Sigmoid colon (tissue), 7 donors: ENCODE data around the gene UCHL3. TPM values are rescaled to one million over a fixed set of nuclear protein-coding genes. Genes with fewer than 3 reads are reported as not detected.

ENCODE experiments used
- DNase-seq: peaks from one replicate; pipeline ENCODE4 v3.0.0-alpha.2; 2019
- H3K27ac ChIP-seq, 4 donors: fragments of 200-600 bp; sonication (generic); one replicate each; pipeline ENCODE4 v1.5.1; 2016 to 2019; ENCODE audit warnings: mild to moderate bottlenecking in 1 of 4
- H3K27me3 ChIP-seq, 3 donors: fragments of 200-600 bp; sonication (generic); one replicate each; pipeline ENCODE4 v1.5.1; 2019; ENCODE audit warnings: mild to moderate bottlenecking in 1 of 3
- H3K36me3 ChIP-seq, 4 donors: fragments of 200-600 bp; sonication (generic); one replicate each; pipeline ENCODE4 v1.5.1; 2016 to 2019
- H3K4me1 ChIP-seq, 4 donors: fragments of 200-600 bp; sonication (generic); one replicate each; pipeline ENCODE4 v1.5.1; 2017 to 2019
- H3K4me3 ChIP-seq, 4 donors: fragments of 200-600 bp; sonication (generic); one replicate each; pipeline ENCODE4 v1.5.1; 2017 to 2019; ENCODE audit warnings: mild to moderate bottlenecking in 2 of 4, moderate library complexity in 1 of 4
- H3K9me3 ChIP-seq, 4 donors: fragments of 200-600 bp in 3 of 4; sonication (generic) in 3 of 4; one replicate each; pipeline versions ENCODE4 v1.5.1 to v1.6.1; 2013 to 2019
- CTCF ChIP-seq, 4 experiments: fragments of 450-650 bp in 3 of 4; fragments of 200-600 bp in 1 of 4; IDR thresholded peaks; one replicate each; pipeline ENCODE4 v1.5.1; 2016 to 2019; ENCODE audit warnings: antibody characterized with exemption in 4 of 4, mild to moderate bottlenecking in 3 of 4, moderate library complexity in 2 of 4
- EP300 ChIP-seq, 4 donors: sonication (generic); formaldehyde crosslinking; IDR thresholded peaks; one replicate each; pipeline ENCODE4 v1.6.1; 2017; ENCODE audit warnings: antibody characterized with exemption in 4 of 4
- POLR2A ChIP-seq, 2 donors: fragments of 450-650 bp; IDR thresholded peaks; one replicate each; pipeline ENCODE4 v1.6.1; 2016; ENCODE audit warnings: antibody characterized with exemption in 2 of 2, mild to moderate bottlenecking in 2 of 2, moderate library complexity in 2 of 2
- POLR2AphosphoS5 ChIP-seq, 4 donors: sonication (generic); formaldehyde crosslinking; IDR thresholded peaks; one replicate each; pipeline ENCODE4 v1.6.1; 2017; ENCODE audit warnings: antibody characterized with exemption in 4 of 4
- WGBS, 2 donors: extraction: QIAGEN DNeasy Blood & Tissue Kit; methylation state at CpG; one replicate each; pipeline ENCODE4 v1.1.7; 2013; 5-methylcytosine and 5-hydroxymethylcytosine counted together
- intact Hi-C: fragments of 100-400 bp; cut with DNase I; formaldehyde crosslinking; loops from one replicate; pipeline ENCODE4 v1.15.1; 2023
- polyA plus RNA-seq, 3 donors: library from polyadenylated mRNA; stranded (reverse); fragments of 200-250 nt; gene quantifications; one replicate each; pipeline ENCODE4 v1.2.3, GENCODE V29; 2013
- total RNA-seq, 4 donors: library from RNA; depleted of rRNA; stranded (reverse); fragments of >200 nt; gene quantifications; one replicate each; pipeline ENCODE4 v1.1.0, GENCODE V29; 2016
- donor health status: healthy with polysubstance abuse.
- donor health status: Bipolar disorder and iron deficiency.
- donor health status: healthy.

Gene UCHL3
- total RNA-seq = 10 to 100 TPM; 25.0 to 41.5 (median 32.3) TPM
- polyA plus RNA-seq = 10 to 100 TPM; 51.7 to 64.0 (median 57.1) TPM

- intact Hi-C loops = loop anchor here (1.0 to 2.0 kb wide), 3 partner anchors 11 to 177 kb away; partner anchors contain the start of gene TBC1D4
- Histone ChIP-seq H3K36me3 (no peaks in the 10 kb centered on the region), H3K4me3 (peak within 1 kb of the TSS; percentile 77 to 95 (median 85)), H3K9me3 (no peaks in the 10 kb centered on the region), H3K4me1 (peaks cover 0 to 20% (median 16%) of the 10 kb centered on the region in 4 donors), H3K27ac (peak within 1 kb of the TSS; percentile 72 to 79 (median 76)), H3K27me3 (no peaks in the 10 kb centered on the region)
- 0 to 1% methylated on average over 74 of the region's 74 CpGs for WGBS, 2 donors
- peak in 3 of 4 donors; percentile 60 to 73 (median 67) for TF ChIP-seq POLR2AphosphoS5 (IDR thresholded peaks at IDR 0.05)
- peak in 1 of 2 donors; percentile 13 for TF ChIP-seq POLR2A (IDR thresholded peaks at IDR 0.05)
- TF ChIP-seq CTCF (IDR thresholded peaks at IDR 0.05) = peak; percentile 82 to 93 (median 87)
- no peak for TF ChIP-seq EP300 (IDR thresholded peaks at IDR 0.05)
- DNase-seq = peak; percentile 97
Observed at GRCh38 chr13:75549262-75550158, at the start of gene UCHL3. TSS of gene UCHL3 (plus strand) at chr13:75549791. CDS start at chr13:75549821, 30 bp downstream.

GRCh38 chr13:75505327-75505726 lies 44.3 kb upstream of the UCHL3 start:
- DNase-seq = no peak
- intact Hi-C loops = no loop called here
- TF ChIP-seq POLR2AphosphoS5 (IDR thresholded peaks at IDR 0.05) (peak in 1 of 4 donors; percentile 26), CTCF (IDR thresholded peaks at IDR 0.05) (no peak)
- Histone ChIP-seq H3K27me3 (no peaks in the 10 kb centered on the region), H3K4me1 (no peaks in the 10 kb centered on the region), H3K36me3 (no peaks in the 10 kb centered on the region), H3K4me3 (no peak overlapping the region), H3K9me3 (no peaks in the 10 kb centered on the region), H3K27ac (no peak overlapping the region)
- 72 to 88% methylated on average over 3 of the region's 3 CpGs for WGBS, 2 donors

- 87 to 91% methylated on average over 1 of the region's 1 CpG for WGBS, 2 donors
- no peak overlapping the region for H3K27ac ChIP-seq
- H3K27me3 ChIP-seq = no peaks in the 10 kb centered on the region
- intact Hi-C loops = no loop called here
- H3K9me3 ChIP-seq = no peaks in the 10 kb centered on the region
- no peaks in the 10 kb centered on the region for H3K4me1 ChIP-seq
- H3K4me3 ChIP-seq = no peak overlapping the region
- no peak for DNase-seq
- H3K36me3 ChIP-seq = no peaks in the 10 kb centered on the region
- TF ChIP-seq POLR2AphosphoS5 (IDR thresholded peaks at IDR 0.05) = no peak
- no peak for TF ChIP-seq EP300 (IDR thresholded peaks at IDR 0.05)
- TF ChIP-seq POLR2A (IDR thresholded peaks at IDR 0.05) = no peak
- no peak for TF ChIP-seq CTCF (IDR thresholded peaks at IDR 0.05)
Observed at GRCh38 chr13:75506018-75506417, 43.6 kb upstream of the UCHL3 start.

GRCh38 chr13:75507027-75508001 lies 42.3 kb upstream of the UCHL3 start:
- intact Hi-C loops = no loop called here
- H3K27ac ChIP-seq = no peak overlapping the region
- H3K36me3 ChIP-seq = no peaks in the 10 kb centered on the region
- H3K4me3 ChIP-seq = no peak overlapping the region
- WGBS, 2 donors = 75 to 86% methylated on average over 10 of the region's 10 CpGs
- H3K27me3 ChIP-seq = no peaks in the 10 kb centered on the region
- H3K4me1 ChIP-seq = no peaks in the 10 kb centered on the region
- no peak for DNase-seq
- no peaks in the 10 kb centered on the region for H3K9me3 ChIP-seq
- TF ChIP-seq POLR2AphosphoS5 (IDR thresholded peaks at IDR 0.05) (no peak), POLR2A (IDR thresholded peaks at IDR 0.05) (no peak), CTCF (IDR thresholded peaks at IDR 0.05) (no peak), EP300 (IDR thresholded peaks at IDR 0.05) (no peak)
